HG03520 (cell line): ENCODE results near the gene TTLL8.

Experiments
- ATAC-seq: cut with Tn5 transposase; IDR thresholded peaks from one replicate; pipeline ENCODE4 v1.9.1; 2021; ENCODE audit warnings: mild to moderate bottlenecking, moderate library complexity; ENCODE audit not compliant: unreplicated experiment

Gene TTLL8

GRCh38 chr22:49969751-49970527 lies 88.2 kb downstream of the TTLL8 start:
- ATAC-seq = no peak

- no peak for ATAC-seq
Observed at GRCh38 chr22:49968831-49969661, 89.1 kb downstream of the TTLL8 start.
